GM12874 (cell line): Measurements from ENCODE around the gene HSD17B12.

Experiments used
- CTCF ChIP-seq: IDR thresholded peaks from 2 replicates; pipeline ENCODE4 v1.5.1; 2011; ENCODE audit warnings: low read depth, mild to moderate bottlenecking, control low read depth, low read length, moderate library complexity; ENCODE audit not compliant: insufficient read depth

HSD17B12 gene

GRCh38 chr11:43735115-43735514 lies 54.6 kb downstream of the HSD17B12 start:
- no peak for TF ChIP-seq CTCF

- no peak for TF ChIP-seq CTCF
Observed at GRCh38 chr11:43735961-43736360, 55.4 kb downstream of the HSD17B12 start.

GRCh38 chr11:43736502-43737200 lies 56.1 kb downstream of the HSD17B12 start:
- TF ChIP-seq CTCF, result no peak

- TF ChIP-seq CTCF, result no peak
Observed at GRCh38 chr11:43737201-43737590, 56.7 kb downstream of the HSD17B12 start.

- no peak for TF ChIP-seq CTCF
Observed at GRCh38 chr11:43738600-43739409, 58.3 kb downstream of the HSD17B12 start.

- no peak for TF ChIP-seq CTCF
Observed at GRCh38 chr11:43746670-43747069, 66.1 kb downstream of the HSD17B12 start.

- TF ChIP-seq CTCF, result no peak
Observed at GRCh38 chr11:43747130-43747802, 66.7 kb downstream of the HSD17B12 start.
